ENCODE measurements around the gene SLC35F1. TPM values are rescaled to one million over a fixed set of nuclear protein-coding genes. Genes with fewer than 3 reads are reported as not detected.

The SLC35F1 gene
- total RNA-seq, 4 donors from 2014 or later: 0.74 to 12.0 (median 2.3) TPM

- ATAC-seq (ENCODE audit: low FRiP score): no peak
- no peak for DNase-seq (ENCODE audit: low spot score)
- TF ChIP-seq CTCF (IDR thresholded peaks at IDR 0.05): no peak
Observed at GRCh38 chr6:118350881-118351430, 443.9 kb downstream of the SLC35F1 start.

- ATAC-seq (ENCODE audit: low FRiP score): no peak
- no peak for TF ChIP-seq CTCF (IDR thresholded peaks at IDR 0.05)
- no peak for DNase-seq (ENCODE audit: low spot score)
Observed at GRCh38 chr6:118353564-118353963, 446.5 kb downstream of the SLC35F1 start.

GRCh38 chr6:118354641-118355040 lies 447.6 kb downstream of the SLC35F1 start:
- DNase-seq (ENCODE audit: low spot score): no peak
- no peak for TF ChIP-seq CTCF (IDR thresholded peaks at IDR 0.05)
- ATAC-seq (ENCODE audit: low FRiP score): no peak

GRCh38 chr6:118356054-118356453 lies 449.0 kb downstream of the SLC35F1 start:
- TF ChIP-seq CTCF (IDR thresholded peaks at IDR 0.05): no peak
- ATAC-seq (ENCODE audit: low FRiP score) (no peak), DNase-seq (ENCODE audit: low spot score) (no peak)

- no peak for DNase-seq (ENCODE audit: low spot score)
- TF ChIP-seq CTCF (IDR thresholded peaks at IDR 0.05): no peak
- no peak for ATAC-seq (ENCODE audit: low FRiP score)
Observed at GRCh38 chr6:118356686-118357085, 449.6 kb downstream of the SLC35F1 start.

Other genes starting within 250 kb of the SLC35F1 start
- 10 to 100 TPM; 18.4 to 37.1 (median 23.0) TPM for gene NUS1, start 231.8 kb upstream of the SLC35F1 start, total RNA-seq